ENCODE measurements around the gene IPO5.

The IPO5 gene

GRCh38 chr13:97953376-97953970 lies at the start of gene IPO5:
IPO5 (plus strand) TSS chr13:97953675; CDS start chr13:97976697, 23,022 bp downstream.
- no peak for DNase-seq

DNA sequence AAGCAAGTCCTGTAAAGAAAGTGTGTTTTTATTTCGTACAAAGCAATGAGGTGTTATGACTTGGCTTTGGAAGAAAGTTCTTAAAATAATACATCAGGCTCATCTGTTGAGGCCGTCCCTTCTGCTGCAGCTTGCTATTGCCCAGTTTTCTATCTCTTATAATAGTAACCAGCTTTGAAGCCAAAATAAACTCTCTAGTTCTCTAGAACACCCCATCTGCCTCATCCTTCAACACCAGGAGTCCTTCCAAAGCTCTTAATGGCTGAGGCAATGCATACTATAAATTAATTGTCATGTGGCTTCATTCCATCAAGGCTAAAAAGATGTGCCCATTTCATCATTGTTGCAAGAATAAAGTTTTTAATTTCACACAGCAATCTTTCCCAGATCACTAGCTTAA lies 49.4 kb upstream of the IPO5 start:
- DNase-seq = no peak

GRCh38 chr13:97905517-97905916 lies 48.0 kb upstream of the IPO5 start:
- DNase-seq = no peak

DNA sequence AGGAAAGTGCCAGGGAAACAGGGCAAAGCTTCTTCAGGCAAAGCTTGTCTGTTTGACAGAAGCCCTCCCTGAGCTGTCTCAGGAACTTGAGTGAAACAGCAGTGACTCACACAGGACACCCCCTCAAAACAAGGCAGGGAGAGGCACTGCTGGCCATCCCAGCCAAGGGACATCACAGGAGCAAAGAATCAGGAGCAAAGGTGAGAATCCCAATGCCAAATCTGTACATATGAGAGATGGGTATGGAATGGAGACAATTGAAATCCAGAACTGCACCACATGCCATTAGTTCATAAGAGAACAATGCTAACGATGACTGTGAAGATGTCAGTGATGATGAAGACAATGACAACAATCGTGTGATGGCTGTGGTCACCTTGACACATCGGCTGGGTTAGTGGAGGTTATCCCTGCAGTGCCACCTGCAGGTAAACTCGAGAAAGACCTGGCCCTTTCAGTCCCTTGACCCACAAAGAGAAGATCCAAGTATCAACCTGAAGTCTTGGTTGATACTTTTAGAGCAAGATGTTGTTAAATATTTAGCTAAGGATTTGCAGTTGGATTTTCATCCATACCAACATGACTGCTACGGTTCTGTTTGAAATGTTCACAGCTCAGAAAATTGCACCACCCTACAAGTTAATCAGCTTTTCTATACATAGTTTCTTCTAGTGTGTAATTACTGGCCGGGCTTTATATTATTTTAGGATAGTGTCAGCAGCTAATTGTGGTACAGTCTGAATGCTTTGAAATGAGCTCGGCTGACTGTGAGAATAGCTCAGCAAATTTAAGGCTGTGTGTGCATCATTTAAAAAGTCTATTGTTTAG lies 42.0 kb upstream of the IPO5 start:
- peak in 1 of 51 donors; percentile 11 for DNase-seq

GRCh38 chr13:97912139-97912535 lies 41.3 kb upstream of the IPO5 start:
- DNase-seq = no peak

DNA sequence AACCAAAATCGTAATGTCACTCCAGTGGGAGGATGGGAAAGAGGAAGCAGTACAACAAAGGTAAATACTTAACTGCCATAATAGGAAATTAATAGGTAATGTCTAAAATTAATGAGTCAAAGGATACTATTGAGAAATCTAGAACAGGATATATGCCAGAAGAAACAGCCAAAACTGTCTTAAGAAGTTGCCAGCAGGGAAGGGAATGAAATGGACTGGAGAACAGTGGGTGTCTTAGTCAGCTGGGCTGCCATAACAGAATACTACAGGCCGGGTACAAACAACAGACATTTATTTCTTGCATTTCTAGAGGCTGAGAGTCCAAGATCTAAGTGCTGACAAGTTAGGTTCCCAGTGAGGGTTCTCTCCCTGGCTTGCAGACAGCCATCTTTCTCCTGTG lies 40.3 kb upstream of the IPO5 start:
- DNase-seq = no peak

- no peak for DNase-seq
Measured at GRCh38 chr13:97914540-97914939, 38.9 kb upstream of the IPO5 start.

DNA sequence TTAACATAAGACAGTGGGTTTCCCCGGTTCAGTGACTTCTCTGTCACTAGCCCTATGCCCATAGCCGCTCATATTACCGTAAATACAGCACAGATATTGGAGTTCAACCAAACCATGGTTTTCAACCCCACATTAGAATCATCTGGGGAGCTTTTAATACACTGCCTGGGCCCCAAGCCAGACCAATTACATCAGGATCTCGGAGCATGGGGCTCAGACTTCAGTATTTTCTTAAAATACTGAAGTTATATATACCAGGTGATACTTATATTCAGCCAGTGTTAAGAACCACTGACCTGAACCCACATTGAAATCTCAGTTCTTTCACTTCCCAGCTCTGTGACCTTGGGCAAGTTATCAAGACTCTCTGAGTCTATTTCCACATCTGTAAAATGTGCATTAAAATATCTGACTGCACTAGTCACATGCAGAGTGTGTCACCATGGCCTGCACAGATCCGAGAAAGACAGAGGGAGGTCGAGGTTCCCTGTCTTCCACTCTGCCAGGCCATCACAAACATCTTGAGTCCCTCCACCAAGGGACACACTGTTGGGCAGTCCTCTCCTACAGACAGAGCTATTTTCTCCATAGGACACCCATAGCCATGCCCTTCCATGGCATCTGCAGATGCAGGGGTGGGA lies 32.2 kb upstream of the IPO5 start:
- no peak for DNase-seq

GRCh38 chr13:97928301-97928700 lies 25.2 kb upstream of the IPO5 start:
- no peak for DNase-seq

DNA sequence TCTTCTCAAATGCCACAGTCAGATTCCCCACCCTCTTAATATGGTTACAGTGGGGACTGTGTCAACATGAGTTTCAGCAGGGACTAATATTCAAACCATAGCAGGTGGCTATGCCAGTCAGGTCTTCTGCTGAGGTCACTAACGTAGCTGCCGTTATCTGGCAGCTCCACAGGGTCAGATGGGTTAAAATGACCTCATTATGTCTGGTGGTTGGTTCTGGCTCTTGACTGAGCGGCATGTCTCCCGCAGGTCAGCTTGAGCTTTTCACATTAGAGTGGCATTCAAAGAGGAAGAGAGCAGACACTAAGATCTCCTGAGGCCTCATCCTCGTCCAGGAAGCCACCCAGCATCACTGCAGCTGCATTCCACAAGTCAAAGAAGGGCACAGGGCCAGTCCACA lies 21.4 kb upstream of the IPO5 start:
- no peak for DNase-seq

DNA sequence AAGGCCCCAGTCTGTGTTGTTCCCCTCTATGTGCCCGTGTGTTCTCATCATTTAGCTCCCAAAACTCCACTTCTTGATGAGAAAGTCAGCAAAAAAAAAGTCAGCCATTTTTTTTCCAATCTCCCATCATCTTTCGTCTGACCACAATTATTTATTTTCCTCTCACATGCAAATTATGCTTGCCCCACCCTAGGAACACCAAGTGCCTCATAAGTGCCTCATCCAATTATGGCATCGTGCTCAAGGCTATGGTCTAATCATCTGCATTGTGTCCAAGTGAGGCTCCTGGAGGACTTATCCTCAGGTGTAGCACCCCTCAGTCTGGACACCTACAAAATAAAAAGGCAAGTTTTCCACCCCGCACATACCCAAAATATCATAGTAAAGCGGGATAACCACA lies 20.8 kb upstream of the IPO5 start:
- DNase-seq = no peak

- DNase-seq = no peak
Measured at GRCh38 chr13:97933776-97934175, 19.7 kb upstream of the IPO5 start.

- peak in 17 of 51 donors; percentile 0 to 27 (median 6) for DNase-seq
Measured at GRCh38 chr13:97934590-97934989, 18.9 kb upstream of the IPO5 start.

- no peak for DNase-seq
Measured at GRCh38 chr13:97935071-97935470, 18.4 kb upstream of the IPO5 start.

- DNase-seq = no peak
Measured at GRCh38 chr13:97936036-97936435, 17.4 kb upstream of the IPO5 start.

GRCh38 chr13:97938706-97939475 lies 14.6 kb upstream of the IPO5 start:
- DNase-seq = no peak

GRCh38 chr13:97944396-97945029 lies 9.0 kb upstream of the IPO5 start:
- no peak for DNase-seq

DNA sequence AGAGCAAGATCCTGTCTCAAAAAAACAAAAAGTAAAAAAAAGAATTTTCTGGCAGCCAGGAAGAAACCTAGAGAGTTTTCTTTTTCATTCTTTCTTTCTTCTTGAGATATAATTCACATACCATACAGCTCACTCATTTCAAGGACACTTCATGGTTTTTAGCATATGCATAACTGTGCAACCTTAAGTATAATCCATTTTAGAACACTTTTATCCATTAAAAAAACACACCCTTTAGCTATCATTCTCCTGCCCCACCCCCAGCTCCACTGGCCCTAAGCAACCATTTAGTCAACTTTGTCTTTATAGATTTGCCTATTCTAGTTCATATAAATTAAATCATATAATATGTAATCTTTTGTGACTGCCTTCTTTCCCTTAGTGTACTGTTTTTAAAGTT lies 8.1 kb upstream of the IPO5 start:
- no peak for DNase-seq

GRCh38 chr13:97945792-97946419 lies 7.6 kb upstream of the IPO5 start:
- DNase-seq = no peak

DNA sequence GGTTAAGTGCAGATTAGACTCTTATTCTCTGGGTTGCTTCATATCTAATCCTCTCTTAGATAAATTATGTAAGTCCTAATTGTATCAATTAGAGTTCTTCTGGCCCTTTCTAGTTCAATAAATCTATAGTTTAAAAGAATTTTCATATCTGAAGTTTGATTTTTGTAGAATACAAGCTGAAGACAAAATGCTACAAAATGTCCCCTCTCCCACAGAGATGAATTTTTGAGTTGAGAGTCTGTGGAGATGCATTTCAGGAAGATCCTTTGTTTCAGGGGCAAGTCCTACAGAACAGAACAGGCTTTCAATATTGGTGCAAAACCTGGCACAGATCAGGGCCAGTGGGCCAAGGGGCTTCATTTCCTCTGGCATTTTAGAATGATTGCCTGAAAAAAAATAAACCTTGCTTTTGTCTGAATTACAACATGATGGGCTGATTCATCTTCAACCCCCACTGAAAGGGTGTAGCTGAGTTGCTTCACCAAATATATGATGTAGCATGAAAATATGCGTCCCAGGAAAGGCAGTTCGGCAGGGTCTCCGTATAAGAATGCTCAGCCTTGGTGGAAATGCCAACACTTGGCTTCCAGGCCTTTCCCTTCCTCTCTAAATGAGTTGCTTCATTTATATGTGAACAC lies 6.4 kb upstream of the IPO5 start:
- no peak for DNase-seq

DNA sequence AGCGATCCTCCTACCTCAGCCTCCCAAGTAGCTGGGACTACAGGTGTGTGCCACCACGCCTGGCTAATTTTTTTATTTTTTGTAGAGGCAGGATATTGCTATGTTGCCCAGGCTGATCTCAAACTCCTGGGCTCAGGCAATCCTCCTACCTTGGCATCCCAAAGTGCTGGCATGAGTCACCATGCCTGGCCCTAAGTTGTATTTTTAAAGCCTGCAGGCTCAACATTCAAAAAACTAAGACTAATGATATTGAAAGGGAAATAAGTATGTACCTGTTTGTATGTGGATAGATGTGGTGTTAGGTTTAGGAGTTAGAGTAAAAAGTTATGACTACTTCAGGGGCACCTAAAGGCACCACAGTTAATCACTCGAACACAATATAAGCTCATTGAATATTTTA lies 5.4 kb upstream of the IPO5 start:
- no peak for DNase-seq
